Skin epidermis (tissue), 12 donors: ENCODE measurements around the gene IGFL4.
A peak's percentile ranks its signal among the peaks of the same experiment; 100 is the strongest.

Experiments used
- H3K27ac ChIP-seq, 21 experiments: fragments of 200-600 bp; sonication (generic) in 11 of 21; one replicate each; pipeline ENCODE4 v1.5.0; 2020; ENCODE audit warnings: mild to moderate bottlenecking in 3 of 21, inconsistent platforms in 2 of 21, moderate library complexity in 2 of 21
- H3K4me3 ChIP-seq, 7 experiments: fragments of 200-600 bp; sonication (generic) in 2 of 7; one replicate each; pipeline ENCODE4 v1.5.0; 2020; ENCODE audit warnings: inconsistent platforms in 2 of 7, mild to moderate bottlenecking in 2 of 7, moderate library complexity in 1 of 7

Gene IGFL4

DNA sequence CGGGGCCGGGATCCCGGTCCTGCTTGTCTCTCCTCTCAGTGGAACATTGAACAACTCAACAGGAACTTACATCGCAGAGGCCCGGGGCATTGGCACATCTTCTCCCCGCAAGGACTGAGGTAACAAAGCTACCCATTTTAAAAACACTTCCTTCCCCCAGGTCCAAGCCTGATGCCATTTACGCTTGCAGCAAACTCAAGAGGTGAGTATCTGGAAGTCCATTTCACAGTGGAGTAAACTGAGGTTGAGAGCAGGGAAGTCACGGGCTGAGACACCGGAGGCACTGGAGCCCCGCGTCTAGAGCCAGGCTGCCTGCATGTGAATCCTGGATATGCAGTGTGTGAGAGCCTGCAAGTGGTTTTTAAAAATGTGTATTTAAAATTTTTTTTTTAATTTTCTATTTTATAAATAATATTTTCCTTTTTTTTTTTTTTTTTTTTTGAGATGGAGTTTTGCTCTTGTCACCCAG lies 17.5 kb downstream of the IGFL4 start:
- Histone ChIP-seq H3K27ac (peak overlapping the region in 1 of 21 experiments; percentile 11), H3K4me3 (no peak overlapping the region)

DNA sequence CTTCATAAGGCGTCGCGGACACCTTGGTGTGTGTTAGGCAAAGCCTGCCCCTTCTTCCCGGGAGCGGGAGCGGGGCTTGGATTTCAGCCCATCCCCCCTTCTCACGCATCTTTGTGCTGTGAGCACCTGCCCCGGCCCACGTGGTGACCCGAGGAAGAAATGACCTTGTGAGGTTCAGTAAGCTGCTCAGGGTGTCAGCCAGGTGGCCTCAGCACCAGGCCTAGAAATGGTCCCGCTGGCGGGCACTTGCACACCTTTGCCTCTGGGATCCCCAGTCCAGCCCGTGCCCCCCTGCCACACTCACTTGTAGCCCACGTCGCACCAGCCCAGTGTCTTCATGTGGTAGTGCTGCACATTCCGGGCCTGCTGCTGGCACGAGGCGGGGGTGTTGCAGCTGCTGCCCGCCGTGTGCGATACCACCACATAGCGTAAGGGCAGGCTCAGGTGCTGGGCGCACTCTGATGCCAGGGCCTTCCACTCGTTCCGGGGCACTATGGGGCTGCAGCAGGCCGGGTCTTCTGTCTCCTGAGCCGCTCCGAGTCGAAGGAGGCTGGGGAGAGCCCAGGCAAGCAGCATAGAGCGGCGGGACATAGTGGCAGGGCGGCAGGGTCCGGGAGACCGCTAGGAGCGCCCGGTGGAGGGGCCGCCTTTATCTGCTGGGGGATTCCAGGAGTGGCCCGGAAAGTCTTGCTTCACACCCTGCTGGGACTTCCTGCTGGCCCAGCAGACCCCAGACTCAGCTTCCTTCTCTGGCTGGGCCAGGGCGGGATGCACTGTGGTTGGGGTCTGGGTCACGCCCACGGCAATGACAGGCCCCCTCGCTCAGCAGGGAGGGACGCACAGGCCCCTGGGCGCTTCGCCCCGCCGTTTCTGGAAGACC lies 18.1 kb downstream of the IGFL4 start, which contains the start of gene PGLYRP1:
Gene PGLYRP1, minus strand, starts transcription at position 623 of the 880 bp plus-strand sequence. Its CDS starts 32 bp downstream, at position 591.
- no peak within 1 kb of the TSS for H3K4me3 ChIP-seq
- peak within 1 kb of the TSS in 1 of 21 experiments; percentile 11 for H3K27ac ChIP-seq

DNA sequence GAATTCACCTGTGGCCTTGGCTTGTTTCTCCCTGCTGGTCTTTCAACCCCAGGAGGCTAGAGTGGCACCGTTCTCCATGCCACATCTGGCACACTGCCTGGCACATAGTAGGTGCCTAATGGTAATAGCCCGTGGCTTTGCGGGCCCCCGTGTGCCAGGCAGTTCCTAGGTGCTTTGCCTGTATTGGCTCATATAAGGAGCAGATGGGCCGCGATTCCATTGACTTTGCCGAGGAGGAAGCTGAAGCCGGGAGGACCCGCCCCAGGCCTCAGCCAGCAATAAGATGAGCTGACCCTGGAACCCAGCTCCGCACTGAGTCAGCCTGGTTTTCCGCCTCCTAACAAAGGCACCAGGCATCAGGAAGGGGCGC lies 18.8 kb downstream of the IGFL4 start:
- Histone ChIP-seq H3K4me3 (no peak overlapping the region), H3K27ac (no peak overlapping the region)

DNA sequence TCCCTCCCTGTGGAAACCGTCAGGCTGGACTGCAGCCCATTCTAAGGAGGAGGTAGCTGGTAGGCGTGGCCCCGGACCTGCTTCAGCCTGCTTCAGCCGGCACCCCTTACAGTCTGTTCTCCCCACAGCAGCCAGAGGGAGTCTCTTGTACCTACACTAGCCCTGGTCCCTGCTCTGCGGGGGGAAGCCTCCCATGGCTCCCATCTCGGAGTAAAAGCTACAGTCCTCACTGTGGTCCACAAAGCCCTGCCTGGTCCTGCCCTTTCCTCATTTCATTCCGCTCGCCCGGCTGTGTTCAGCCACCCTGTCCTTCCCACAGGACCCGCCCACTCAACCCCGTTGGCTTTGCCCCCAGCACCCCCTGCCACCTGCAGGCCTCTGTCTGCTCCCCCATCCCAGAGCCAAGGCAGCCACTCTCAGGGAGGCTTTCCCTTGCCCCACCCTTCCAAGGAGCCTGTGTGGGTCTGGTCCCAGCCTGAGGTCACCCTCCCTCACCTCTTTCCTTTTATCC lies 19.2 kb downstream of the IGFL4 start:
- Histone ChIP-seq H3K4me3 (no peak overlapping the region), H3K27ac (peak overlapping the region in 1 of 21 experiments; percentile 7)

DNA sequence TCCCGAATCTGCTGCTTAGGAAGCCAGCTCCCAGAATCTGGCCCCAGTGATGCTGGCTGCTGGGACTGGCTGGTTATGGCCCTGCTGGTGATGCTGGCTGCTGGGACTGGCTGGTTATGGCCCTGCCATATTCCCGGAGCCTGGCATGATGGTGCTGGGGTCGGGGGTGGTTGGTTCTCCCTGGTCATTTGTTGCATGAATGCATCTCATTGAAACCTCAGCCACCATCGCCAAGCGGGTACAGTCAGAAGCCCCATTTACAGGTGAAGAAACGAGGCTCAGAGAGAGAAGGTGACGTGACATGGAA lies 20.0 kb downstream of the IGFL4 start:
- peak overlapping the region in 1 of 21 experiments; percentile 14 for H3K27ac ChIP-seq
- no peak overlapping the region for H3K4me3 ChIP-seq

DNA sequence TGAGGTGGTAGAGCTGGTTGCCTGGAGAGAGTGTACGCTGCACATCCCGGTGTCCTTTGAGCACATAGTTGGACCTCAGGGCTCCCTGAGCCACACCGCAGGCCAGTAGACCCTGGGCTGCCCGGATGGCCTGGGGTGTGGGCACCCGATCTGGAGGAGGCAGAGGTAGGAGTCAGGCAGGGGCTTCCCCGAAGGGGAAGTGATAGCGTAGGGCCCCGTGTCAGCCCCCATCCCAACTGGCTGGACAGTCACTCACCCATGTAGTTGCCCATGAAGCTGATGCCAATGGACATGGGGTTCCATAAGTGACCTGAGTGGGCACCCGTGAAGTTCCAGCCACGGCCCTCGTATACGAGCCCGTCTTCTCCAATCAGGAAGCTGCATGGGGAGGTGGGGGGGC lies 21.5 kb downstream of the IGFL4 start:
- no peak overlapping the region for H3K4me3 ChIP-seq
- no peak overlapping the region for H3K27ac ChIP-seq

DNA sequence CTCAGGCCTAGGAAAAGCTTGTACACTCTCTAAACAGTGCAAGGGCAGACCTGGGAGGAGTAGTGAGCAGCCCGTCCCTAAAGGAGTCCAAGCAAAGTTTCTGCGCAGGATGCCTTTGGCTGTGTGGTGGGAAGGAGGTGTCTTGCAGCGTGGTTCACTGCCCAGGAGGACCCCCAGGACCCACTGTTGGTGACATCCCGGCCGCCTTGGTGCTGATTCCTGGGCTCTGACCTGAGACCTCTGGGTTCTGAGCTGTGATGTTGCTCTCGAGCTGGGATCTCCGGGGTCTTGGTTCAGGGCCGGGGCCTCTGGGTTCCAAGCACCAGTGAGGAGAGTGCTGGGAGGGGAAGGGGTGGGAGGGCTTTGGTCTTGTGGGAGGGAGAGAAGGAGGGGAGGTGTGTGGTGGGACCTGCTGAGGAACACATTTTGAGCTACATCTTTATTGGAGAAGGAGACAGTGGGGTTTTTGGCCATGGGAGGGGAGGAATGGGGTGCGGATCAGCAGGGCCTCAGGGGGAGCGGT lies 22.0 kb downstream of the IGFL4 start:
- Histone ChIP-seq H3K4me3 (no peak overlapping the region), H3K27ac (no peak overlapping the region)

DNA sequence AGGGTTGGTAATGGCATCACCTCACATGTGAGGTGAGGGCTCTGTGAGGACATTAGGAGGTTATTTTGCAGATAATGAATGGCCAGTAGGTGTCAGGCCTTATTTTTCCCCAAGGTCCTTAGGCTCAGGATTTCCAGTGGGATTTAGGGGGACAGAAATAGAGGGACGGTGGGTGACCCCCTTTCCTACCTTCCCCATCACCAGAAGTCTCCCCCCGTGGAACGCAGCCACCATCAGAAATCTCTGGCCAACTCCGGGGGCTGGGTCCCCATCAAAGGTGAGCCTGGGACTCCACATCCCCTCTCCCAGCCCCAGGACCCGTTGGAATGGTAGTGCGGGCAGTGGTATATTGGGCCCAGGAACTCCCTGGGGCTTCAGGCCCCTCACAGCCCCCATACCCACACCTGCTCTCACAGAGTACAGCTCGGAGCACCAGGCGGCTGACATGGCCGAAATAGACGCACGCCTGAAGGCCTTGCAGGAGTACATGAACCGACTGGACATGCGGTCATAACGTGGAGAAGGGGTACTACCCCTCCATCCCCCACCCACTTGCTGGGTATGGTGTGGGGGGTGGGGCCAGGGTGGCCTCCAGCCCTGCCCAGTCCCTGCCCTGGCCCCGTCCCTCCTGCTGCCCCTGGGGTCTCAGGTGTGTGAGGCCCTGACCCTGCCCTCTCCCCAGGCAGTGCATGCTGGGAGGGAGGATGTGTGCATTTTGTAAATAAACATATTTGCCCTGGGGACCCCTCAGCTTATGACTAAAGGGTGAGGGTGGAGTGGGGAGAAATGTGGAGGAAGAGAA lies 22.7 kb downstream of the IGFL4 start:
- H3K4me3 ChIP-seq = no peak overlapping the region
- no peak overlapping the region for H3K27ac ChIP-seq

DNA sequence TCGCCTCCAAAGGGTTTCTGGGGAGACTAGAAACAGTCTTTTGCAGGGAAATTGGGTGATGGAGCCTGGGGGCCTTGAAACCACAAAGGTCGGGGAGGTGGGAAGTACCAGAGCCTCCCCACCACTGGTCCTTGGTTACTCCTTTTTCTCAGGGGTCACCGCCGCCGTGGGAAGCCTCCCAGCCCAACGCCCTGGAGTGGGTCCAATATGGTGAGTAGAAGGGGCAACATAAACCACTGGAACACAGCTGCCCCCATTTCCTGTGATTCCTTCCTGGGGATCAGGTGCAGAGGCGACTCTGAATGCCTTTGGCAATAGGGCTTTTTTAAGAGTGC lies 23.7 kb downstream of the IGFL4 start:
- H3K4me3 ChIP-seq = peak overlapping the region in 3 of 7 experiments; percentile 46 to 70 (median 64)

DNA sequence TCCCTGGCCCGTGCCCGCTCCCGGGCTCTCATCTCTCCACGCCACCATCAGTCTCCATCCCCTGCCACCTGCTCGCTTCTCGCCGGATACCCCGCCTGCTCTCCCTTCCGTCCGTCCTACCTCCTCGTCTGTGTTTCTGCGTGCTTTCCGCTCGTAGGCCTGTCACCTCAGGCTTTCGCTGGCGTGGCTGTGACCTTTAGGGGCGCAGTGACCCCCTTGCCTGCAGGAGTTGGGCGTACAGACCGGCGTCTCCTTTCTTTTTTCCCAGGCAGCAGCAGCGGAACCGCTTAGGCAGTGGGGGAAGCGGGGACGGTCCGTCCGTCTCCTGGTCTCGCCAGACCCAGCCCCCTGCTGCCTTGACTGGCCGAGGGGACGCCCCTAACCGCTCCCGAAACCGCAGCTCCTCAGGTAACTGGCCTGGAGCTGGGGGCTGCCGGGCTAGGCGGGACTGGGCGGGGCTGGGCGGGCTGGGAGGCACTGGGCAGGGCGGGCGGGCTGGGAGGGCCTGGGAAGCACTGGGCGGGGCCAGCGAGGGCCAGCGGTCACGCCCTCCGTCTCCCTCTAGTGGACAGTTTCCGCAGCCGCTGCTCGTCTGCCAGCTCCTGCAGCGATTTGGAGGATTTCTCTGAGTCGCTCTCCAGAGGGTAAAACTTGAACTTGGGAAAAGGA lies 24.2 kb downstream of the IGFL4 start:
- peak overlapping the region in 14 of 21 experiments; percentile 1 to 64 (median 46) for H3K27ac ChIP-seq

More for the DNA sequence above, 23.7 kb downstream of the IGFL4 start:
- no peak overlapping the region for H3K27ac ChIP-seq

DNA sequence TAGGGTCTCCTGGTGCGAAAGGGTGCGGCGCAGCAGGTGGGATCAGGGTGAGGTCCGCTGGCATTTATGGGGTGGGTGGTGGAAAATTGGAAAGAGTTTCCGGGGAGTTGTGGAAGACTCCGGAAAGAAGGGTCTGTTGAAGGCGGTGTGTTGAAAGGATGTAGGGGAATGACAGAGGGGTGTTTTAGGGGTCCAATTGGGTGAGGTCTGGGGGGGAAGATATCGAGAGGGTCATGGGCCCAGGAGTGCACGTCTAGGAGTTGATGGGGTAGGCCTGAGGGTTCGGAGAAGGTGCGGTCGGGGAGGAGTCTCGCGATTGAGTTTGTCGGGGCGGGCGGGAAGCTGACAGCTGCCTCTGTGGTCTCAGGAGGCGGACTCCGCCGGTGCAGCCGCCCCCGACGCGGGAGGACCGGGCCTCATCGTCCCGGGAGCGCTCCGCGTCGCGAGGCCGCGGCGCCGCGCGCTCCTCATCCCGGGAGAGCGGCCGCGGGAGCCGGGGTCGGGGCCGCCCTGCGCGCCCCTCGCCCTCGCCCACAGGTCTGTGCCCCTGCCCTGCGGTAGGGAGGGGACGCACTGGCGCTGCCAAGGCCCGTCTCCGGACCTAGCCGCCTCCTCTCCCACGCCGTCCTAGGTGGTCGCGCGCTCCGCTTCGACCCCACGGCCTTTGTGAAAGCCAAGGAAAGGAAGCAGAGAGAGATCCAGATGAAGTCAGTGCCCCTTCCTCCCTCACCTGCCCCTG lies 24.9 kb downstream of the IGFL4 start:
- Histone ChIP-seq H3K27ac (peak overlapping the region in 13 of 21 experiments; percentile 1 to 64 (median 47)), H3K4me3 (peak overlapping the region; percentile 36 to 70 (median 57))

More for the DNA sequence above, 24.2 kb downstream of the IGFL4 start:
- H3K4me3 ChIP-seq = peak overlapping the region; percentile 36 to 70 (median 57)

DNA sequence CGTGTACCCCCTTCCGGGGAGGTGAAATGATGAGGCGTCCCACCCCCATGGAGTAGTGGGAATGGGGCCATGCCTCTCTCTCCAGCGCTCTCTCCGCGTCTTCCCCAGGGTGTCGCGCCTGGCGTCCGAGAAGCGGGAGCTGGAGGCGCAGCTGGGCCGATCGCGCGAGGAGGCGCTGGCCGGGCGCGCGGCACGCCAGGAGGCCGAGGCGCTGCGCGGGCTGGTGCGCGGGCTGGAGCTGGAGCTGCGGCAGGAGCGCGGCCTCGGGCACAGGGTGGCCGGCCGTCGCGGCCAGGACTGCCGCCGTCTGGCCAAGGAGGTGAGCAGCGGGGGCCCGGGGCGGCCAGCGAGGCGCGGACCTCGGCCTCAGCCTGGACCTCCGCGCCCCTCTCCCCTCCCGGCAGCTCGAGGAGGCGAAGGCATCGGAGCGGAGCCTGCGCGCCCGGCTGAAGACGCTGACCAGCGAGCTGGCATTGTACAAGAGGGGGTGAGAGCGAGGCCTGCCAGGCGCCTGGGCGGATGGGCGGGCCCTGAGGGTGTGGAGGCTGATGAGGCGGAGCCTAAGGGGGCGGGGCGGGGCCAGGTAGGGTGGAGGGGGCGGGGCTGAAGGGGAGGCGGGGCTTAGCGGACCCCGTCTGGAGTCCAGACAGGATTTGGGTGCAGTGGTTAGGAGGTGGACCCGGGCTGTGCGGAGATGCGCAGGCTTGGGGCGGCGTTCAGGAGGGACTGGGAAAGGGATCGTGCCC lies 25.7 kb downstream of the IGFL4 start:
- peak overlapping the region; percentile 36 to 70 (median 57) for H3K4me3 ChIP-seq
- peak overlapping the region in 11 of 21 experiments; percentile 13 to 62 (median 44) for H3K27ac ChIP-seq

DNA sequence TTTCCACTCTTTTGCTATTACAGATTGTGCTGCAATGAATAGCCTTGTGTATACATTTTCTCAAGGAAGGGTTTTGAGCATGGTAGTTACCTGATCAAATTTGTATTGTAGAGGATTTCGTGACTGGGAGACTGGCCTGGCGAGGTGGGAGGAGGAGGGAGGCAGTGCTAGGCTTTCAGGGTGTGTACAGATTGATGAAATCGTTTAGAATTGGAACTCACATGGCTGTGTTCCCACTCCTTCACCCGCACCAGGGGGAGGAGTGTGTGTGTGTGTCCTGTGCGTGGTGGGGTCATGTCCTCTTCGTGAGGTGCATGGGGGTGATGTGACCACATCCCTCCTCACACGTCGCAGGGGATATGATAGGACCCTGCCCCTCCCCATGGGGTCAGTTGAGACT lies 26.3 kb downstream of the IGFL4 start:
- peak overlapping the region in 6 of 7 experiments; percentile 11 to 64 (median 45) for H3K4me3 ChIP-seq
- H3K27ac ChIP-seq = peak overlapping the region in 8 of 21 experiments; percentile 13 to 62 (median 40)

DNA sequence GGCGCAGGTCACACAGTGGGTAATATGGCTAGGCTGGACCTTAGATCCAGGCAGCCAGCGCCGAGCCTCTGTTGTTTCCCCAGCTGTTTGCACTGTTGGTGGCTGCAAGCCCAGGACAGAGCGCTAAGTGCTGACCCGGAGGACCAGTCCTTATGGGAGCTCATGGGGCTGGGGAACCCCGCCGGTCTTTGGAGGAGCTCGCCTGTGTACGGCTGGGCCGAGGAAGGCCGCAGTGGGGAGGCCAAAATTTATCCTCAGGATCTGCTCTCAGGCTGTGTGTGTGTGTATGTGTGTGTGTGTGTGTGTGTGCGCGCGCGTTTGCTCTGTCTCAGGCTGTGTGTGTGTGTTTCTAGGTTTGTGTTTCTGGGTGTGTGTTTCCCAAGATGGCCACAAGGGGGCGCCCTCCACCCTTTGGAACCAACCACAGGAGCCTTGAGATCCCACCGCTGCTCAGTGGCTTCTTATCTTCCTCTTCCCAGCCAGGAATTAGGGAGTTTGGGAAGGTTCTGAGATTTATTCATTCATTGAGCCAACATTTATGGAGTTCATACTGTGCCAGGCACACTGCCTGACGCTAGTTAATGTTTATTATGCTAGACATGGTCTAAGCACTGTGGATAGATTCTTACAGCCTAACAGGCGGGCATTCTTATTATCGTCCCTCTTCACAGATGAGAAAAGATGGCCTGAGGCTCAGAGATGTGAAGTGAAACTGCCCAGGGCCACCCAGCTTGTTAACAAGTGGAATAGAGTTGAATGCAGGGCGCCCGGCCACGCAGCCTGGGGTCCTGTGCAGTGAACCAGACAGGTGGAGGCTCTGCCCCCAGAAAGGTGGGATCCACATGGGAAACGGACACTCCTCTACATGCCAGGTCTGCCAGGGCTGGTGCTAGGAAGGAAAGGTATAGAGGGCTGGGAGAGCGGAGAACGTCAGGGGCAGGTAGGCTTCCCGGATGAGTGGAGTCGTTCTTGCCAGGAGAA lies 31.0 kb downstream of the IGFL4 start:
- Histone ChIP-seq H3K4me3 (no peak overlapping the region), H3K27ac (no peak overlapping the region)

DNA sequence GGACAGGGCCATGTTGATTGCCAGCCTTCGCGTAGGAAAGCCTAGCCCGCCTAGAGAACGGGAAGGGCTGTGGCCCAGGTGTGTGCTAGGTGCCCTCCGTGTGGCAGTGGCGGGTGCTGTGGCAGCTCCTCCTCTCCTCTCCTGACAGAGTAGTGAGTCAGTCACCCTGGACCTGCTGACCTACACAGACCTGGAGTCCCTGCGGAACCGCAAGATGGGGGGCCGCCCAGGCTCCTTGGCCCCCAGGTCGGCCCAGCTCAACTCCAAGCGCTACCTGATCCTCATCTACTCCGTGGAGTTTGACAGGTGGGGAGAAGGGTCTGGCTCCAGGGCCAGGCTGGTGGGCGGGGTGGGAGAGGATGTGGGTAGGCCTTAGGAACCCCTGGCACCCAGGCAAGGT lies 34.4 kb downstream of the IGFL4 start:
- Histone ChIP-seq H3K27ac (no peak overlapping the region), H3K4me3 (no peak overlapping the region)

DNA sequence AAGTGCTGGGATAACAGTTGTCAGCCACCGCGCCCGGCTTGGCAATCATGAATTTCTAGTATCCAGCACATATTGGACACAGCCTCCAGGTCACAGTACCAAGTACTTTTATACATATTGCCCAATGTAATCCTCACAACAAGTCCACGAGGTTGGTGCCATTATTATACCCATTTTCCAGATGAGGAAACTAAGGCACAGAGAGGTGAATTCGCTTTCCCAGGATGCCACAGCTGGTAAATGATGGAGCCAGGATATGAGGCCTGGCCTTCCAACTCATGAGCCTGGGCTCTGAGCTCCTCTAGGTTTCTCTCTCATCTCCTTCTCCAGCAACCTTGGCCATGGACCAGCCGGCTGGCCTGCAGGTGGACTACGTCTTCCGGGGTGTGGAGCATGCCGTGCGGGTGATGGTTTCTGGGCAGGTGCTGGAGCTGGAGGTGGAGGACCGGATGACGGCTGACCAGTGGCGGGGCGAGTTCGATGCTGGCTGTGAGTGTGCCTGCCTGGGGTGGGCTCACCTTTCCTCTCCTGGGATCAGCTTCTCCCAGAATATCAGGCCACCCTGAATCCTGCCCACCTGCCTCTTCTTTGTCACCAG lies 38.0 kb downstream of the IGFL4 start:
- Histone ChIP-seq H3K27ac (no peak overlapping the region), H3K4me3 (no peak overlapping the region)
